Measurements from ENCODE around the gene MAP6. TPM values are rescaled to one million over a fixed set of nuclear protein-coding genes. Genes with fewer than 3 reads are reported as not detected.

The MAP6 gene
- total RNA-seq, 1 donor from 2014 or later, result 30.5 TPM

DNA sequence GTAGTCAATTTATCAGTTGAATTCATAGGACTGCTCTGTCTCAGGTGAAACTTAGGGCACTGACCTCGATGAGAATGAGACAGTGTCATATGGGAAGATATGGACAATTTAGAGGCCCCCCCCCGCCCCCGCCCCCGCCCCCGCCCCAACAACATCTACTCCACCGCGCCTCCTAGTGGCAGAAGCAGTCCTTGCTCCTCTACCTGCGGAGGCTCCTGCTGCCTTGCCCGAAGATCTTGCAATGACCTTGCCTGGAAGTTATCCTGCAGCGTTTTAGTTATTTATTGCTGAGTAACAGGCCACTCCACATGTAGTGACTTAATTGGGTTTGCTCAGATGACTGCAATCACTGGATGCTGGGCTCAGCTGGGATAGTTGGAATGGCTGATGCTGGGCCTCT is 91.6 kb downstream of the MAP6 start:
- peaks cover 12% of the 10 kb centered on the region for H3K4me1 Mint-ChIP-seq (ENCODE audit: unreplicated experiment)
- H3K4me3 Mint-ChIP-seq, result no peak overlapping the region
- TF ChIP-seq, protein P1, sequence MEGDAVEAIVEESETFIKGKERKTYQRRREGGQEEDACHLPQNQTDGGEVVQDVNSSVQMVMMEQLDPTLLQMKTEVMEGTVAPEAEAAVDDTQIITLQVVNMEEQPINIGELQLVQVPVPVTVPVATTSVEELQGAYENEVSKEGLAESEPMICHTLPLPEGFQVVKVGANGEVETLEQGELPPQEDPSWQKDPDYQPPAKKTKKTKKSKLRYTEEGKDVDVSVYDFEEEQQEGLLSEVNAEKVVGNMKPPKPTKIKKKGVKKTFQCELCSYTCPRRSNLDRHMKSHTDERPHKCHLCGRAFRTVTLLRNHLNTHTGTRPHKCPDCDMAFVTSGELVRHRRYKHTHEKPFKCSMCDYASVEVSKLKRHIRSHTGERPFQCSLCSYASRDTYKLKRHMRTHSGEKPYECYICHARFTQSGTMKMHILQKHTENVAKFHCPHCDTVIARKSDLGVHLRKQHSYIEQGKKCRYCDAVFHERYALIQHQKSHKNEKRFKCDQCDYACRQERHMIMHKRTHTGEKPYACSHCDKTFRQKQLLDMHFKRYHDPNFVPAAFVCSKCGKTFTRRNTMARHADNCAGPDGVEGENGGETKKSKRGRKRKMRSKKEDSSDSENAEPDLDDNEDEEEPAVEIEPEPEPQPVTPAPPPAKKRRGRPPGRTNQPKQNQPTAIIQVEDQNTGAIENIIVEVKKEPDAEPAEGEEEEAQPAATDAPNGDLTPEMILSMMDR (conservative IDR thresholded peaks at IDR 0.05), result peak; percentile 73
- no peak for DNase-seq (ENCODE audit: extremely low spot score, unreplicated experiment)
- H3K27ac Mint-ChIP-seq, result no peak overlapping the region
- peaks cover 9% of the 10 kb centered on the region for H3K27me3 Mint-ChIP-seq
- H3K9me3 Mint-ChIP-seq, result no peaks in the 10 kb centered on the region
- H3K36me3 Mint-ChIP-seq, result peaks cover 9% of the 10 kb centered on the region

DNA sequence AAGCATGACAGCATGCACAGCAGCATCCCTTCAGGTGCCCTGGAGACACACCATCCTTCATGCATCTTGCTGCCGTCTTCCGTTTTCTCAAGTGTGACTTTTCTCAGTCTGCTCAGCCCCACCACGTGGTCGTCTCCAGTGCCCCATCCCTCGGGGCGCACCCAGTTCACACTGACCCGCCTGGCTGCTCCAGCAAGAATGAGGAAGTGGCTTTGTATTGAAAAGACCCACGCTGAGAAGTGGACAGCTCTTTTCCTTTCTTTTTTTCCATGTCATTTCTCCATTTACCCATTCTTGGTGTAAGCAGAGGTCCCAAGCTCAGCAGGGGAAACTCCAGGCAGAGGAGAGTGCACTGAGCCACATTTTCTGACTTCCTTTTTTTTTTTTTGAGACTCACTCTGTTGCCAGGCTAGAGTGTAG is 92.3 kb downstream of the MAP6 start:
- Mint-ChIP-seq H3K27ac (peak overlapping the region; percentile 68), H3K36me3 (peaks cover 9% of the 10 kb centered on the region), H3K4me3 (no peak overlapping the region), H3K27me3 (peaks cover 9% of the 10 kb centered on the region), H3K9me3 (no peaks in the 10 kb centered on the region), H3K4me1 (ENCODE audit: unreplicated experiment) (peaks cover 12% of the 10 kb centered on the region)
- TF ChIP-seq, protein P1 (conservative IDR thresholded peaks at IDR 0.05), result no peak
- DNase-seq (ENCODE audit: extremely low spot score, unreplicated experiment), result no peak

DNA sequence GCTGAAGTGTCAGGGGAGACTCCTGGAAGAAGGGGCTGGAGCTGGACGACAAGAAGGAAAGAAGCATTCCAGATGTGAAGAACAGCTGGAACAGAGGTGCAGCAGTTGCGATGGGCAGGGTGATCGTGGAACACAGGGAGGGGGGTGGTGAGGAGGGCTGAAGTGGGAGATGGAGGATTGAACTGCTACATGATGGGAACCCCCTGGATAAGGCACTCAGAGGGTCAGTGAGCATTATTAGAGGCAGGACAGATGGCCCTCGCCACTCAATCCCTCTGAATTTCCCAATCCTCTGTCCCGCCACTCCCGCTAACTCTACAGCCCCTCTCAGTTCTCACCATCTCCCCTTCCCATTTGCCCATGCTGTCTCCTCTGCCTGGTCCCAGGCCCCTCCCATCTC is 92.8 kb downstream of the MAP6 start:
- TF ChIP-seq, protein P1 (conservative IDR thresholded peaks at IDR 0.05), result no peak
- Mint-ChIP-seq H3K4me1 (ENCODE audit: unreplicated experiment) (peaks cover 12% of the 10 kb centered on the region), H3K27ac (peak overlapping the region; percentile 68), H3K36me3 (peaks cover 10% of the 10 kb centered on the region), H3K27me3 (peaks cover 9% of the 10 kb centered on the region), H3K9me3 (no peaks in the 10 kb centered on the region), H3K4me3 (peak overlapping the region; percentile 67)
- no peak for DNase-seq (ENCODE audit: extremely low spot score, unreplicated experiment)

DNA sequence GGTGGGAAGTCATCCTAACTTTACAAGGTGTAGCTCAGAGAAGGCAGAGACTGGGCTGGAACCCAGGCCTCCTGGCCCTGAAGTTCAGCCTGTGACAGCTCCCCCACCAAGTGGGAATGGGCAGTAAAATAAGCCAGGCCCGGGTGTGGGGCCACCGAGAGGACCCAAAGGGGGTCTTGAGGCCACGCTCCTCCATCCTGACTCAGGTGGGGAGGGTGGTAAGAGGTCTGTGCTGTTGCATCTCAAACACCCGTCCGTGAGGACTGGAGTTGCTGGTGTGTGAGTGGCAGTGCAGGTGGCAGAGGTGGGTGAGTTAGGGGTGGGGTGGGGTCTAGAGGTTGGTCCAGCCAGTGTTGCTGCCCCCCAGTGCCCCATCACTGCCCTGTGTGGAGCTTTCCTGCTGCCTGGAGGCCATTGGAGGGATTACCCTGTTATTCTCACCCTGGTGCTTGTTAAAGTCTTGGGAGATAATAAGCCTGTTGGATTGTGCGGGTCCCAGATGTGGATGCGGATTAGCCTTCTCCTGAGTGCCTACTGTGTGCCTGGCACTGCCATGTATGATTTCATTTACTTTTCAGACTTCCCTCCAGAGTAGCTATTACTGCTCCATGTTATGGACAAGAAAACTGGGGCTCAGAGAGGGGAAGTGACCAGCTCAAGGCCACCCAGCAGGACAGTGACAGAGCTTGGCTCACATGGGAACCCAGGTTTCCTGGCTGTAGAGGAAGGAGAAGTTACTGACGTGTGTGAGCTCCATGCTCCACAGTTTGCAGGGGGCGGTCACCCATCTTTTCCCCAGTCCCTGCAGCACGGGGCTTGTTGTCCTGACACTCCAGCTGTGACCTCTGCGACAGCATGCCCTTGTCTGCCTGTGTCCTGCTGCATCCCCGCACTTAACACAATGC is 93.9 kb downstream of the MAP6 start:
- peaks cover 14% of the 10 kb centered on the region for H3K36me3 Mint-ChIP-seq
- TF ChIP-seq, protein P1 (conservative IDR thresholded peaks at IDR 0.05), result peak; percentile 34
- H3K4me3 Mint-ChIP-seq, result no peak overlapping the region
- peaks cover 6% of the 10 kb centered on the region for H3K27me3 Mint-ChIP-seq
- no peak for DNase-seq (ENCODE audit: extremely low spot score, unreplicated experiment)
- H3K9me3 Mint-ChIP-seq, result no peaks in the 10 kb centered on the region
- H3K27ac Mint-ChIP-seq, result no peak overlapping the region
- H3K4me1 Mint-ChIP-seq (ENCODE audit: unreplicated experiment), result peaks cover 12% of the 10 kb centered on the region

DNA sequence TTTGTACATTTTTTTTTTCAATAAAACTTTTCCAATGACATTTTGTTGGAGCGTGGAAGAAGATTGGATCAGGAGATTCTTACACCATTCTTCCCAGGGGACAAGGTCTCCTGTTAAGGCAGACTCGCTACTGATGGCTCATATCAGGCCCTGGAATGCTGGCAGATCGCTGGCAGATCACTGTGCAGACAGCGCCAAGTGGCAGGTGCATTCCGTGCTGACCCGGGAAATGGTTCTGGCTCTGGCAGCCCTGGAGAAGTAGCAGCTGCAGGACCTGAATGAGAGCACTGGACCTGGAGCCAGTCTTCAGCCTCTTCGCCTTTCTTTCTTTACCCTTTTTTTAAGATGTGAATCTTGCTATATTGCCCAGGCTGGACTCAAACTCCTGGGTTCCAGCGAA is 96.1 kb downstream of the MAP6 start:
- no peak overlapping the region for H3K27ac Mint-ChIP-seq
- H3K4me1 Mint-ChIP-seq (ENCODE audit: unreplicated experiment), result peaks cover 11% of the 10 kb centered on the region
- no peak overlapping the region for H3K4me3 Mint-ChIP-seq
- TF ChIP-seq, protein P1 (conservative IDR thresholded peaks at IDR 0.05), result no peak
- H3K9me3 Mint-ChIP-seq, result no peaks in the 10 kb centered on the region
- H3K36me3 Mint-ChIP-seq, result peaks cover 20% of the 10 kb centered on the region
- no peak for DNase-seq (ENCODE audit: extremely low spot score, unreplicated experiment)
- no peaks in the 10 kb centered on the region for H3K27me3 Mint-ChIP-seq

All from type B pancreatic cell (in vitro differentiated cells).